ENCODE measurements around the gene TNNT2.

DNA sequence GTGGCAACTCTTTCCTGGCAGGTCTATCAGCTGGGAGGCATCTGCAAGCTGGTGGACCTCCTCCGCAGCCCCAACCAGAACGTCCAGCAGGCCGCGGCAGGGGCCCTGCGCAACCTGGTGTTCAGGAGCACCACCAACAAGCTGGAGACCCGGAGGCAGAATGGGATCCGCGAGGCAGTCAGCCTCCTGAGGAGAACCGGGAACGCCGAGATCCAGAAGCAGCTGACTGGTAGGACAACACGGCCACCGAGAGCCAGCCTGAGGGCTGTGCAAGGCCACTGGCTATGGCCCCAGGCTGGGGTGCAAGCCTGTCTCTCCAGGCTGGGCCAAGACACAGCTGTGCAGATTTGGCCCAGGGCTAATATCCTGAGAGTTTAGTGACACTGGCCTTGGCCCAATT is 59.9 kb downstream of the TNNT2 start:
- no peak for TF ChIP-seq FOS (IDR thresholded peaks at IDR 0.05; ENCODE audit: borderline replicate concordance, insufficient read depth, low read length)
- TF ChIP-seq EZH2 (IDR thresholded peaks at IDR 0.05; ENCODE audit: borderline replicate concordance, low read depth, low read length, severe bottlenecking) = no peak
- TF ChIP-seq, protein P1, sequence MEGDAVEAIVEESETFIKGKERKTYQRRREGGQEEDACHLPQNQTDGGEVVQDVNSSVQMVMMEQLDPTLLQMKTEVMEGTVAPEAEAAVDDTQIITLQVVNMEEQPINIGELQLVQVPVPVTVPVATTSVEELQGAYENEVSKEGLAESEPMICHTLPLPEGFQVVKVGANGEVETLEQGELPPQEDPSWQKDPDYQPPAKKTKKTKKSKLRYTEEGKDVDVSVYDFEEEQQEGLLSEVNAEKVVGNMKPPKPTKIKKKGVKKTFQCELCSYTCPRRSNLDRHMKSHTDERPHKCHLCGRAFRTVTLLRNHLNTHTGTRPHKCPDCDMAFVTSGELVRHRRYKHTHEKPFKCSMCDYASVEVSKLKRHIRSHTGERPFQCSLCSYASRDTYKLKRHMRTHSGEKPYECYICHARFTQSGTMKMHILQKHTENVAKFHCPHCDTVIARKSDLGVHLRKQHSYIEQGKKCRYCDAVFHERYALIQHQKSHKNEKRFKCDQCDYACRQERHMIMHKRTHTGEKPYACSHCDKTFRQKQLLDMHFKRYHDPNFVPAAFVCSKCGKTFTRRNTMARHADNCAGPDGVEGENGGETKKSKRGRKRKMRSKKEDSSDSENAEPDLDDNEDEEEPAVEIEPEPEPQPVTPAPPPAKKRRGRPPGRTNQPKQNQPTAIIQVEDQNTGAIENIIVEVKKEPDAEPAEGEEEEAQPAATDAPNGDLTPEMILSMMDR (IDR thresholded peaks at IDR 0.05; ENCODE audit: extremely low read depth in 1 of 2, insufficient read depth in 1 of 2, low read depth in 1 of 2, low read length in 2 of 2) = no peak
- TF ChIP-seq POLR2AphosphoS5 (IDR thresholded peaks at IDR 0.05; ENCODE audit: insufficient read depth, low read depth, low read length) = no peak
- no peak for TF ChIP-seq POLR2A (IDR thresholded peaks at IDR 0.05; ENCODE audit: low read depth, low read length)
- no peak for TF ChIP-seq GATA2 (IDR thresholded peaks at IDR 0.05; ENCODE audit: insufficient read depth, insufficient read length, low read depth, low read length)
- TF ChIP-seq MYC (IDR thresholded peaks at IDR 0.05; ENCODE audit: low read depth, low read length) = no peak
- TF ChIP-seq JUN (IDR thresholded peaks at IDR 0.05; ENCODE audit: borderline replicate concordance, insufficient read depth, insufficient read length, low read depth) = no peak
- TF ChIP-seq, protein P2, sequence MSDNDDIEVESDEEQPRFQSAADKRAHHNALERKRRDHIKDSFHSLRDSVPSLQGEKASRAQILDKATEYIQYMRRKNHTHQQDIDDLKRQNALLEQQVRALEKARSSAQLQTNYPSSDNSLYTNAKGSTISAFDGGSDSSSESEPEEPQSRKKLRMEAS (IDR thresholded peaks at IDR 0.05; ENCODE audit: insufficient read depth, insufficient read length) = no peak

Data from endothelial cell of umbilical vein (primary cell).